Effector memory CD4-positive, alpha-beta T cell (primary cell): ENCODE measurements around the gene MTSS2.

Experiments used
- DNase-seq, 3 donors: peaks; one replicate each; pipeline ENCODE4 v3.0.0-alpha.2; 2020
- H3K27ac ChIP-seq: 2 replicates; pipeline ENCODE4 v1.7.0; 2013; ENCODE audit warnings: mild to moderate bottlenecking, low read length, moderate library complexity; ENCODE audit not compliant: insufficient read depth, poor library complexity, severe bottlenecking
- H3K27me3 ChIP-seq: replicated peaks from 2 replicates; pipeline ENCODE4 v1.7.0; 2013; ENCODE audit warnings: mild to moderate bottlenecking, low read length; ENCODE audit not compliant: insufficient read depth, control insufficient read depth, poor library complexity, severe bottlenecking
- H3K36me3 ChIP-seq: 2 replicates; pipeline ENCODE4 v1.7.0; 2013; ENCODE audit warnings: mild to moderate bottlenecking, low read length, moderate library complexity; ENCODE audit not compliant: control insufficient read depth, insufficient read depth
- H3K4me1 ChIP-seq: 2 replicates; pipeline ENCODE4 v1.7.0; 2013; ENCODE audit warnings: low read length, mild to moderate bottlenecking; ENCODE audit not compliant: control insufficient read depth, insufficient read depth, poor library complexity, severe bottlenecking
- H3K4me3 ChIP-seq: 2 replicates; pipeline ENCODE4 v1.7.0; 2013; ENCODE audit warnings: low read length, low read depth, mild to moderate bottlenecking; ENCODE audit not compliant: insufficient read depth, poor library complexity, severe bottlenecking
- H3K9me3 ChIP-seq: 2 replicates; pipeline ENCODE4 v1.7.0; 2013; ENCODE audit warnings: mild to moderate bottlenecking, low read length, moderate library complexity; ENCODE audit not compliant: control insufficient read depth

MTSS2 gene

GRCh38 chr16:70708366-70709246, 22.8 kb upstream of the MTSS2 start:
- Histone ChIP-seq H3K36me3 (peaks cover 7% of the 10 kb centered on the region), H3K27me3 (no peaks in the 10 kb centered on the region), H3K4me3 (no peak overlapping the region), H3K4me1 (no peaks in the 10 kb centered on the region), H3K9me3 (no peaks in the 10 kb centered on the region), H3K27ac (no peak overlapping the region)
- no peak for DNase-seq

DNA sequence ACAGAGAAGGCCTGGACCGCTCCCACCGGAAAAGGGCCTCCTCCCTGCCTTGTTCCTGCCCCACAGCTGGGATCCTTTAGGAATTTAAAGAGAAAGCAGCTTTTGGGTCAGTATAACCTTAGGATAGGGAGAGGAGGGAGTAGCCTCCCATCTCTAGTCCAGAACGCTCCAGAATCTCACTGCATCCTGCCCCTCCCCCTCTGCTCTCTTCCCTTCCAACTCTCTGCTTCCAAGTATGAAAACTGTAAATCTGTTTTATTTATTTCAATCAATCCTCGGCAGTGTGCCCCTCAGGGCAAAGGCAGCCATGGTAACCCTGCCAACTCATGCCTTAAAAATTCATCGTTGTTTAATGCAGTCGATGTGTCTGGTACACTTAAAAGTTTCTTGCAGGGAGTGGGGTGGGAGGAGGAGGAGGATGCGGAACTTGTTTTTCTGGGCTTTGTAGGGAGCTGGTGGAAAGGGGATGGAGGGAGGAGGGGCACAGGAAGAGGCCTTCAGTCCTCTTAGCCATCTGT, 21.2 kb upstream of the MTSS2 start:
- Histone ChIP-seq H3K27ac (no peak overlapping the region), H3K27me3 (no peaks in the 10 kb centered on the region)

DNA sequence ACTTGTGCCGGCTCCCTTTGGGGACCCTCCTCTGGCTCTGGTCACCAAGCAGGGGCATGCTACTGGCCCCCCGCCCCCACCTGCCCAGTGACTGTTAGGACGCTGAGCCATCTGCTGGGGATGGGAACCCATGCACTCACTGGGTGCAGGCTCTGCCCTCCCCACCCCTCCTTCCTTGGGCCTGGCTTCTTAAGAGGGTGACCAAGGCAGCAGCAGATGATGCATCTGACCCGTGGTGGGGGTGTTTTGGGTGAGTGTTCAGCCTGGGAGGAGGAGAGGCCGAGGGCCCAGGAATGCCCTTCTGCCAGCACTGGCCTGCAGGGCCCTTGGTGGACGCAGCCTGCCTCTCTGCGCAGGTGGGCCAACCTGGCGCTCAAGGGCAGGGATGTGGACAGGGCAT, 19.2 kb upstream of the MTSS2 start:
- Histone ChIP-seq H3K27ac (no peak overlapping the region), H3K27me3 (no peaks in the 10 kb centered on the region), H3K36me3 (no peaks in the 10 kb centered on the region), H3K9me3 (no peaks in the 10 kb centered on the region), H3K4me1 (no peaks in the 10 kb centered on the region), H3K4me3 (no peak overlapping the region)
- no peak for DNase-seq

More for the DNA sequence above, 21.2 kb upstream of the MTSS2 start:
- Histone ChIP-seq H3K4me1 (no peaks in the 10 kb centered on the region), H3K9me3 (no peaks in the 10 kb centered on the region), H3K36me3 (peaks cover 7% of the 10 kb centered on the region), H3K4me3 (no peak overlapping the region)
- DNase-seq, result no peak

- no peak for DNase-seq
- Histone ChIP-seq H3K27ac (no peak overlapping the region), H3K27me3 (no peaks in the 10 kb centered on the region), H3K4me1 (no peaks in the 10 kb centered on the region), H3K36me3 (no peaks in the 10 kb centered on the region), H3K4me3 (no peak overlapping the region), H3K9me3 (no peaks in the 10 kb centered on the region)
Observed at GRCh38 chr16:70704586-70704985, 18.7 kb upstream of the MTSS2 start.

DNA sequence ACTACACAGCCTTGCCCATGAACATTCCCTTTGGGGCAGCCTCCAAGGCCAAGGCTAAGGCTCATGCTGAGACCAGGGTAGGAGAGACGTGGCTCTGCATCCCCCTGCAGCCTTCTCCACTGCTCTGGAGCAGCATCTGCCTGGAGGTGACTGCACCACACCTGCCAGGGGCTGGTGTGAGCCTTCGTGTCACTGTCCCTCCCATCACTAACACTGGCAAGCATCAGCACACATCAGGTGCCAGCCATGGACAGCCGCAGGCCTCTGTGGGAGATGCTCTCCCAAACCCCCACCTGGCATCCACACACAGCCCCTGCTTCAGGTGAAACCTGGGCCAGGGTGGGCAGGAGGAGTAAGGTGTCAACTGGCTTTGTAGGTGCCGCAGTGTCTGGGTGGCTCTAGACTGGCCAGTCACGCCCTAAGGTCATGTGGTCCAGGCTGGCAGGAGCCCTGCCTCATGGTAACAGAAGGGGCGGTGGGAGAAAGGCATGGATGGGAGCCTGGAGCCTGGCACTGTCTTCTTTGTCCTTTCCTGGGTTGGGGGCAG, 18.1 kb upstream of the MTSS2 start:
- Histone ChIP-seq H3K4me3 (no peak overlapping the region), H3K27ac (no peak overlapping the region)

DNA sequence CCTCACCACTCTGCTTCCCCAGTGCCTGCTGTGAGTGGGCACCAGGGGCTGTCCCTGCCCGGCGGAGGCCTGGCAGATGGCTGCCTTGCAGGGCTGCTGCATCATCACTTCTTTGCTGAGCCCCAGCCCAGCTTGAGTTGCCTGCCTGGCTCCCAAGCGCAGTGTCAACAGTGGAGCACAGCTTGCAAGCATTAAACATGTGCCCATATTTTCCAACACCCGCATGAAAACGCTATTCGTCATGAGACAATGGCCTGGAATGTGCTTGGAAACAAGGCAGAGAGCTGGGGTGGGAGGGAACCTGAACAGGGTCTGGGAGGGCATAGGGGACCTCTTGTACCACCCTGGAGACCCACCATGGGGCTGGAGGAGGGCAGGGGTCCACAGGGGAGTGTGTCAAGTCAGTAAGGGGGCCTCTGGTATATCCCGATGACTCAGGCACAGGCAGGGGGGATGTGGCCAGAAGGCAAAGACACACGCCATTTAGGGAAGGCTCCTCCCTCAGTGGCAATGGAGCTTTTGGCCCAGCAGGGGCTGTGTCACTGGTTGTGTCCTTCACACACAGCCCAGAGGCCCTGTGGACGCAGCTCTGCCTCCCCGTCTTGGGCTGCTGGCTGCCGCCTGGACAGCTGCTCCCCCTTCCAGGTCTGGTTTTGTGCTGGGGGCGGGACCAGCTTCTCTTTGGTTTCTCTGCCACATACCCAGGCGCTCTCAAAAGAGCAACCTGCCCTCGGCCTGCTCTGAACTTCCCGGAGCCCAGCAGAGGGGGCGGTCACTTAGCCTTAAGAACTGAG, 17.4 kb upstream of the MTSS2 start:
- no peaks in the 10 kb centered on the region for H3K9me3 ChIP-seq
- no peaks in the 10 kb centered on the region for H3K27me3 ChIP-seq
- H3K4me1 ChIP-seq, result no peaks in the 10 kb centered on the region
- DNase-seq, result no peak
- no peak overlapping the region for H3K27ac ChIP-seq
- peaks cover 3% of the 10 kb centered on the region for H3K36me3 ChIP-seq
- no peak overlapping the region for H3K4me3 ChIP-seq

More for the DNA sequence above, 18.1 kb upstream of the MTSS2 start:
- no peaks in the 10 kb centered on the region for H3K27me3 ChIP-seq
- H3K9me3 ChIP-seq, result no peaks in the 10 kb centered on the region
- no peak for DNase-seq
- H3K36me3 ChIP-seq, result peaks cover 3% of the 10 kb centered on the region
- H3K4me1 ChIP-seq, result no peaks in the 10 kb centered on the region

GRCh38 chr16:70702624-70703023, 16.8 kb upstream of the MTSS2 start:
- no peaks in the 10 kb centered on the region for H3K27me3 ChIP-seq
- peaks cover 3% of the 10 kb centered on the region for H3K36me3 ChIP-seq
- no peak for DNase-seq
- H3K4me3 ChIP-seq, result no peak overlapping the region
- H3K4me1 ChIP-seq, result no peaks in the 10 kb centered on the region
- H3K27ac ChIP-seq, result no peak overlapping the region
- no peaks in the 10 kb centered on the region for H3K9me3 ChIP-seq

- Histone ChIP-seq H3K27ac (no peak overlapping the region), H3K4me3 (no peak overlapping the region), H3K9me3 (no peaks in the 10 kb centered on the region), H3K27me3 (no peaks in the 10 kb centered on the region), H3K36me3 (peaks cover 3% of the 10 kb centered on the region), H3K4me1 (no peaks in the 10 kb centered on the region)
- DNase-seq, result no peak
Observed at GRCh38 chr16:70701998-70702397, 16.1 kb upstream of the MTSS2 start.

DNA sequence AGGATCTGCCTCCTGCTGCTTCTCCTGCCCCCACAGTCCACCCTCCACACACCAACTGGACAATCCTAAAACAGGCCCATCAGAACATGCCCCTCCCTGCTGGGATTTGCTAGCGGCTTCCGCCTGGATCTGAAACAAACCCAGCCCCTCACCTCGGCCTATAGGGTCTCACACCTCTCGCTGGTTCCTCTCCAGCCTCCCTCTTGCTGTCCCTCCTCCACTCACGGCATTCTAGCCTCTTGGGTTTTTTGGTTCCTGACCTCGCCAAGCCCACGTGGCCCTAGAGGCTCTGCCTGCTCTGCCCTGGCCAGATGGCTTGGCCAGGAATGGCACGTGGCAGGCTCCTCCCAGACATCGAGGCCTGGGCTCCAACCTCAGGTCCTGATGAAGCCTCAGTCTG, 15.7 kb upstream of the MTSS2 start:
- H3K27ac ChIP-seq, result no peak overlapping the region
- peaks cover 3% of the 10 kb centered on the region for H3K36me3 ChIP-seq
- no peaks in the 10 kb centered on the region for H3K9me3 ChIP-seq

More for the DNA sequence above, 15.7 kb upstream of the MTSS2 start:
- Histone ChIP-seq H3K4me1 (no peaks in the 10 kb centered on the region), H3K27me3 (no peaks in the 10 kb centered on the region), H3K4me3 (no peak overlapping the region)
- no peak for DNase-seq
